ENCODE data around the gene NFATC4.
A peak's percentile ranks its signal among the peaks of the same experiment; 100 is the strongest.

NFATC4 gene

GRCh38 chr14:24409192-24409591 is 41.2 kb downstream of the NFATC4 start:
- no peak overlapping the region for H3K4me3 ChIP-seq (replicated peaks; ENCODE audit: low read depth, low read length)
- no peak for TF ChIP-seq CTCF (IDR thresholded peaks at IDR 0.05; ENCODE audit: low read depth, low read length, missing control alignments)

GRCh38 chr14:24409956-24410355 is 42.0 kb downstream of the NFATC4 start:
- no peak for TF ChIP-seq CTCF (IDR thresholded peaks at IDR 0.05; ENCODE audit: low read depth, low read length, missing control alignments)
- no peak for DNase-seq (ENCODE audit: extremely low read depth, low read depth)
- H3K4me3 ChIP-seq (replicated peaks; ENCODE audit: low read depth, low read length) = no peak overlapping the region

More at GRCh38 chr14:24409192-24409591, 41.2 kb downstream of the NFATC4 start:
- DNase-seq (ENCODE audit: extremely low read depth, low read depth) = no peak

- DNase-seq (ENCODE audit: extremely low read depth, low read depth) = no peak
- TF ChIP-seq CTCF (IDR thresholded peaks at IDR 0.05; ENCODE audit: low read depth, low read length, missing control alignments) = peak; percentile 83
- H3K4me3 ChIP-seq (replicated peaks; ENCODE audit: low read depth, low read length) = no peak overlapping the region
Measured at GRCh38 chr14:24411443-24412389, 43.7 kb downstream of the NFATC4 start.

GRCh38 chr14:24414077-24414476 is 46.1 kb downstream of the NFATC4 start:
- H3K4me3 ChIP-seq (replicated peaks; ENCODE audit: low read depth, low read length) = no peak overlapping the region
- no peak for TF ChIP-seq CTCF (IDR thresholded peaks at IDR 0.05; ENCODE audit: low read depth, low read length, missing control alignments)
- DNase-seq (ENCODE audit: extremely low read depth, low read depth) = no peak

GRCh38 chr14:24414732-24415420 is 46.9 kb downstream of the NFATC4 start:
- no peak for DNase-seq (ENCODE audit: extremely low read depth, low read depth)
- no peak overlapping the region for H3K4me3 ChIP-seq (replicated peaks; ENCODE audit: low read depth, low read length)
- TF ChIP-seq CTCF (IDR thresholded peaks at IDR 0.05; ENCODE audit: low read depth, low read length, missing control alignments) = no peak

- no peak overlapping the region for H3K4me3 ChIP-seq (replicated peaks; ENCODE audit: low read depth, low read length)
- no peak for TF ChIP-seq CTCF (IDR thresholded peaks at IDR 0.05; ENCODE audit: low read depth, low read length, missing control alignments)
- no peak for DNase-seq (ENCODE audit: extremely low read depth, low read depth)
Measured at GRCh38 chr14:24415421-24416253, 47.7 kb downstream of the NFATC4 start.

All from HFF-Myc (cell line).